Umbilical cord (tissue), 2 donors: ENCODE measurements around the gene RGMB. TPM values are rescaled to one million over a fixed set of nuclear protein-coding genes. Genes with fewer than 3 reads are reported as not detected.

ENCODE experiments used
- DNase-seq: peaks from one replicate; pipeline ENCODE4 v3.0.0-alpha.2; 2015; ENCODE audit warnings: low spot score
- total RNA-seq: library from RNA; depleted of rRNA; stranded (reverse); fragments of >200 nt; gene quantifications from one replicate; pipeline ENCODE4 v1.2.3, GENCODE V29; 2014; ENCODE audit warnings: low replicate concordance; ENCODE audit not compliant: insufficient read depth

The RGMB gene
- total RNA-seq, 1 donor from 2014 or later = 10.6 TPM

- no peak for DNase-seq
Observed at GRCh38 chr5:98785244-98785643, 11.8 kb downstream of the RGMB start.

GRCh38 chr5:98786191-98786853, 12.9 kb downstream of the RGMB start:
- peak; percentile 66 for DNase-seq

- no peak for DNase-seq
Observed at GRCh38 chr5:98787131-98787719, 13.8 kb downstream of the RGMB start.

- no peak for DNase-seq
Observed at GRCh38 chr5:98789029-98789428, 15.6 kb downstream of the RGMB start.

- no peak for DNase-seq
Observed at GRCh38 chr5:98791001-98791519, 17.6 kb downstream of the RGMB start.

GRCh38 chr5:98791898-98792580, 18.6 kb downstream of the RGMB start:
- no peak for DNase-seq

- no peak for DNase-seq
Observed at GRCh38 chr5:98793223-98793622, 19.8 kb downstream of the RGMB start.

GRCh38 chr5:98794001-98794400, 20.5 kb downstream of the RGMB start:
- DNase-seq = no peak

- no peak for DNase-seq
Observed at GRCh38 chr5:98794414-98795080, 21.1 kb downstream of the RGMB start.

- no peak for DNase-seq
Observed at GRCh38 chr5:98795243-98795642, 21.8 kb downstream of the RGMB start.

- peak; percentile 72 for DNase-seq
Observed at GRCh38 chr5:98796197-98796972, 22.9 kb downstream of the RGMB start.

- DNase-seq = no peak
Observed at GRCh38 chr5:98798371-98798770, 24.9 kb downstream of the RGMB start.

GRCh38 chr5:98798847-98799246, 25.4 kb downstream of the RGMB start:
- DNase-seq = no peak

GRCh38 chr5:98804066-98804465, 30.6 kb downstream of the RGMB start:
- DNase-seq = no peak

GRCh38 chr5:98805070-98805469, 31.6 kb downstream of the RGMB start:
- no peak for DNase-seq

GRCh38 chr5:98807806-98808205, 34.3 kb downstream of the RGMB start:
- no peak for DNase-seq

- DNase-seq = no peak
Observed at GRCh38 chr5:98810206-98810605, 36.7 kb downstream of the RGMB start.

GRCh38 chr5:98813755-98814154, 40.3 kb downstream of the RGMB start:
- no peak for DNase-seq

GRCh38 chr5:98816582-98817222, 43.2 kb downstream of the RGMB start:
- no peak for DNase-seq

- DNase-seq = no peak
Observed at GRCh38 chr5:98825582-98826375, 52.3 kb downstream of the RGMB start.
